Measurements from ENCODE around the gene ATP5IF1.

DNA sequence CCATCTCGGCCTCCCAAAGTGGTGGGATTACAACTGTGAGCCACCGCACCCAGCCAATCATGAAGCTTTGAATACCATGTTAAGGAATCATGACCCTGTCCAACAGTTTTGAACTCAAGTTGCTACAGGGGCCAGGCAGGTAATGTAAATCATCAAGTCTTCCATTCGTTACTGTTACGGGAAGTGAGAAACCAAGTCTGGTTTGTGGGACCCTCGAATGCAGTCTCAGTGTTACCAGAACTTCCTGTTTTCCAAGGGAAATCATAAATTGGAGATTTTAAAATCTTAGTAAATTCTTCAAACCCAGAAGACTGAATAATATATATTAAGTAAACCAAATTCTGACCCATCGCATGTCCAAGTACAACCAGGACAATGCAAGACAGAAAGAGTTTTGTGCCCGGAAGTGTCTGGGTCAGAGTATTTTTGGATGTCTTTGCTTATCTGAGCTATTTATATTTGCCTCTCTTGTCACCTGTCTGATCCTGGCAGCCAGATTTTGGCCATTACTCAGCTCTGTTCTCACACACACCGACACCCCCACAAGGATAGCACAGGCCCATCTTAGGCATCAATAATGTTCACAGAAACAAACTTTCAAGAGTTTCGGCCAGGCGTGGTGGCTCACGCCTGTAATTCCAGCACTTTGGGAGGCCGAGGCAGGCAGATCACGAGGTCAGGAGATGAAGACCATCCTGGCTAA, 8.8 kb downstream of the ATP5IF1 start:
- no peak for TF ChIP-seq POLR2AphosphoS5 (IDR thresholded peaks at IDR 0.05; ENCODE audit: low read depth, low read length)
- TF ChIP-seq, protein P1, sequence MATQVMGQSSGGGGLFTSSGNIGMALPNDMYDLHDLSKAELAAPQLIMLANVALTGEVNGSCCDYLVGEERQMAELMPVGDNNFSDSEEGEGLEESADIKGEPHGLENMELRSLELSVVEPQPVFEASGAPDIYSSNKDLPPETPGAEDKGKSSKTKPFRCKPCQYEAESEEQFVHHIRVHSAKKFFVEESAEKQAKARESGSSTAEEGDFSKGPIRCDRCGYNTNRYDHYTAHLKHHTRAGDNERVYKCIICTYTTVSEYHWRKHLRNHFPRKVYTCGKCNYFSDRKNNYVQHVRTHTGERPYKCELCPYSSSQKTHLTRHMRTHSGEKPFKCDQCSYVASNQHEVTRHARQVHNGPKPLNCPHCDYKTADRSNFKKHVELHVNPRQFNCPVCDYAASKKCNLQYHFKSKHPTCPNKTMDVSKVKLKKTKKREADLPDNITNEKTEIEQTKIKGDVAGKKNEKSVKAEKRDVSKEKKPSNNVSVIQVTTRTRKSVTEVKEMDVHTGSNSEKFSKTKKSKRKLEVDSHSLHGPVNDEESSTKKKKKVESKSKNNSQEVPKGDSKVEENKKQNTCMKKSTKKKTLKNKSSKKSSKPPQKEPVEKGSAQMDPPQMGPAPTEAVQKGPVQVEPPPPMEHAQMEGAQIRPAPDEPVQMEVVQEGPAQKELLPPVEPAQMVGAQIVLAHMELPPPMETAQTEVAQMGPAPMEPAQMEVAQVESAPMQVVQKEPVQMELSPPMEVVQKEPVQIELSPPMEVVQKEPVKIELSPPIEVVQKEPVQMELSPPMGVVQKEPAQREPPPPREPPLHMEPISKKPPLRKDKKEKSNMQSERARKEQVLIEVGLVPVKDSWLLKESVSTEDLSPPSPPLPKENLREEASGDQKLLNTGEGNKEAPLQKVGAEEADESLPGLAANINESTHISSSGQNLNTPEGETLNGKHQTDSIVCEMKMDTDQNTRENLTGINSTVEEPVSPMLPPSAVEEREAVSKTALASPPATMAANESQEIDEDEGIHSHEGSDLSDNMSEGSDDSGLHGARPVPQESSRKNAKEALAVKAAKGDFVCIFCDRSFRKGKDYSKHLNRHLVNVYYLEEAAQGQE (IDR thresholded peaks at IDR 0.05; ENCODE audit: insufficient read depth in 1 of 2, low read depth in 2 of 2, low read length in 2 of 2) = no peak
